B cell (primary cell): ENCODE measurements around the gene CHRNA7.

Source experiments
- CTCF ChIP-seq: fragments of 200-600 bp; IDR thresholded peaks from one replicate; pipeline ENCODE4 v1.8.0; 2022; ENCODE audit warnings: antibody characterized with exemption, mild to moderate bottlenecking
- EZH2 ChIP-seq: IDR thresholded peaks from 2 replicates; pipeline ENCODE4 v1.6.1; 2012; ENCODE audit warnings: borderline replicate concordance, low read depth, mild to moderate bottlenecking, moderate library complexity, low read length; ENCODE audit not compliant: insufficient read depth, poor library complexity, severe bottlenecking

DNA sequence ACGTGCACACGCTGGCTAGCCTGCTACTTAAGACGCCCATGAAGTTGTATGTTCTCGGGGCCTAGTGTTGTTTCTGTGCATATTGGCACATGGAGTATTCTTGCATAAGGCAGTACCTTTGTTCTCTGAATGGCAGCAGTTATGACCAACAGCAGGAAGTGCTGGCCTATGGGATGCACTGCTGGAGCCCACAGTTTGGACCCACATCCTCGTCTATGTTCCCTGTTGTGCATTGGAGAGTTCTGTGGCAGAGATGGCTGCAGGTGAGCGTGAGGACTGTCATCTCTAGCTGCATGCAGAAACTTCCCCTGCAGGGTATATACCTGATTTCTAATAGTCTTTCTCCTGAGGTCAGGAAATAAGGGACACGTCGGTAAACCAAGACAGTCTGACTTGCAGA is 81.8 kb downstream of the CHRNA7 start:
- TF ChIP-seq CTCF = no peak
- no peak for TF ChIP-seq EZH2
